HG02973 (cell line): Measurements from ENCODE around the gene COL4A6.

ENCODE experiments used
- ATAC-seq: cut with Tn5 transposase; IDR thresholded peaks from one replicate; pipeline ENCODE4 v1.9.1; 2021; ENCODE audit warnings: moderate library complexity; ENCODE audit not compliant: unreplicated experiment

COL4A6 gene

DNA sequence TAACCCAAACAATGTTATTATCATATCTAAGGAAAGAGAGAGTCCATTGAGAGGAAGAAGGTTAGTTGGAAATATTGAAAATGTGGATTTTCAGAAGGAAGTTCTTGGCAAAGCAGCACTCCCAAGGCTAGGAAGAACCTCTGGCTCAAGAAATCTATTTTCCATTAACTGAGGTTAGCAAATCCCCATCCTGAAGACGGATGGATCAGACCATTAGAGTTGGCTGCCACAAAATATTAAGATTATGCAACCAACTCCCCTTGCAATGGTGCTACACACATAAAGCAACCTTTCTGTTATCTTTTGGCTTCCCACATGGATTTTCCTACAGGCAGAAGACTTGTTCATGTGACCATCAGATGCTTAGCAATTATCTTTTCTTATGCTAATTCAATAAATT lies 96.3 kb downstream of the COL4A6 start:
- ATAC-seq = no peak

DNA sequence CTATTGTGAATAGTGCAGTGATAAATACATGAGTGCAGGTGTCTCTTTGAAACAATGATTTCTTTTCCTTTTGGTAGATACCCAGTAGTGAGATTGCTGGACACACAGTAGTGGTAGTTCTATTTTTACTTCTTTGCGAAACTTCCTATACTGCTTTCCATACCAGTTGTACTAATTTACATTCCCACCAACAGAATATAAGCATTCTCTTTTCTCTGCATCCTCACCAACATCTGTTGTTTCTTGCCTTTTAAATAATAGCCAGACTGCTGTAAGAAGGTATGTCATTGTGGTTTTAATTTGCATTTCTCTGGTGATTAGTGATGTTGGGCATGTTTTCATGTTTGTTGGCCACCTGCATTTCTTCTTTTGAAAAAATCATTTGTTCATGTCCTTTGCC lies 105.9 kb downstream of the COL4A6 start:
- no peak for ATAC-seq

DNA sequence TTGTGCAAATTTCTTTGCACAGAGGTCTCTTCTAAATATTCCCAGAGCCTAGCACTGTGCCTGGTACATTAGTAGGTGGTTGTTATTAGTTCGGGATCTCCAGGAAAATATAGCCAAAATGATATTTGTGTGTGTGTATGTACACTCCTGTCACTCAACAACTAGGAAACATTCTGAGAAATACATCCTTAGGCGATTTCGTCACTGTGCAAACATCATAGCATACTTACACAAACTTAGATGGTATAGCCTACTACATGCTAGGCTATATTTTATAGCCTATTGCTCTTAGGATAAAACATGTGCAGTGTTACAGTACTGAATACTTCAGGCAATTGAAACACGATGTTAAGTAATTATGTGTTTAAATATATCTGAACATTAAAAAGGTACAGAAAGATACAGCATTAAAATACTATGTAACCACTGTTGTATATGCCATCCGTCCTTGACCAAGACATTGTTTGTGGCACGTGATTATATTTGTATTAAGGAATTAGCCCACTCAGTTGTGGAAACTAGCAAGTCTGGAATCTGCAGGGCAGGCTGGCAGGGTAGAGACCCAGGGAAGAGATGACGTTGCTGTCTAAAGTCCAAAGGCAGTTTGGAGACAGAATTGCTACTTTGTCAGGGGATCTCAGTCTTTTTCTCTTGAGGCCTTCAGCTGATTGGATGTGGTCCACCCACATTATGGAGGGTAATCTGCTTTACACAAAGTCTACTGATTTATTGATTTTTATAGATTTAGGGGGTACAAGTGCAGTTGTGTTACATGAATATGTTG lies 106.9 kb downstream of the COL4A6 start:
- no peak for ATAC-seq

DNA sequence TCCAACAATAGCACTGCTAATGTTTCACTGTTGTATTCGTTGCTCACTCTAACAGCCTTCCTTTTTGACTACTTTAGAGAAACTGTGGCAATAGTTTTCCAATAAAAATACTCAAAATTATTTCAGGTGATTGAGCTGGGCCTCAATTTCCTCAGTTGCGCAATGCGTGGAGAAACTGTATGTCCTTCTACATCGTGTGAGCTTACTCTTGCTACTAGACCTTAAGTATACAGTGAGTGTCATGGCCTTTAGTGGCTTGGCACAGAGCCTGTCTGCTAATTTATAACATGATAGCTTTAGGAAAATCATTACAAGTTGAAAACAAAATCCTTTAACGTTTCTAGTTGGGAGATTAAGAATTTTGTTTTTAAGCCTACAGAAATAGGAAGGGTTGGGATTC lies 114.5 kb downstream of the COL4A6 start:
- no peak for ATAC-seq

DNA sequence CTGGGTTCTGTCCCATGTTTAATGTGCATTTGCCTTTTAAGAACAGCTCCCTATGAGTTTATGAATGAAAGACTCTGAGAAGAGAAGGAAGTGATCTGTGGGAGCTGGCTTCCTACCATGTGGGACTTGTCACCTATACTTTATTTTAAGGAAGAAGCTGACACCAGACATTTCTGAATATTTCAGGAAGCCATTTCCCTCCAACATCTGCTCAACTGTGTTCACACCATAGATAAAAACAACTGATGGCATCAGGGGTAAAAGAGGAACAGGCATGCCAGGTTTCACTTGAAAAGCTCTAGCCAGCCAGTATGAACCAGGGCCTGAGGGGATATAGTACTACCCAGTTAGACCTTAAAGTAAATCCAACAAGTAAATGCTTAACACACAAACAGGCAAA lies 116.0 kb downstream of the COL4A6 start:
- no peak for ATAC-seq

DNA sequence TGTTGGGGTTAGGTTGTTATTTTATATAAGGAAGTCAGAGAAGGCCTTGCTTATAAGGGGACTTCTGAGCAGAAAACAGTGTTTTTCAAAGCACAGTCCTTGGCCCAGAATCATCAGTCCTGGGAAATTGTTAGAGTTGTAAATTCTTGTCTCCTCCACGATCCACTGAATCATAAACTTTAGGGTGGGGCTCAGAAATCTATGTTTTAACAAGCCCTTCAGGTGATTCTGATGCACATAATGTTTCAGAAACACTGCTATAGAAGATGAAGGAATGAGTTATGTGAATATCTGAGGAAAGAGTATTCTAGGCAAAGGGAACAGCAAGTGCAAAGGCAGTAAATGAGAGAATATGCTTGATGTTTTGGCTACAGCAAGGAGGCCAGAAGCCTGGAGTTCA lies 121.8 kb downstream of the COL4A6 start:
- ATAC-seq = no peak

DNA sequence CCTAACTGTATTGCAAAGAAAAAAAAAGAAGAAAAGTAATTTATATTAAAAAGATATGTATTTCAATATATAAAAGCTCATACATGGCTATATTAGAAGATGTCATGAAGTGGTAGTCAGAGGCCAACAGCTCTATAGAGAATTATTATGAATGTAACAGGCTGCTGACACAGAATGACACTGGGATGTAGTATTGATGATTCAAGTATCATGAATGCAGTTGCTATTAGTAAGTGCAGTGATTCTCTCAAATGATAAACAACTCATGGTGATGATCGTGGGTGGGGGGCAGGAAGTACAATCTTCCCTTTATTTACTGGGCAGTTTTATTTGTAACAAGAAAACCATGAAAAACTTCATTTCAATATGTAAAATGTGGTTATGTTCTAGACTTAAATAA lies 124.6 kb downstream of the COL4A6 start:
- no peak for ATAC-seq

DNA sequence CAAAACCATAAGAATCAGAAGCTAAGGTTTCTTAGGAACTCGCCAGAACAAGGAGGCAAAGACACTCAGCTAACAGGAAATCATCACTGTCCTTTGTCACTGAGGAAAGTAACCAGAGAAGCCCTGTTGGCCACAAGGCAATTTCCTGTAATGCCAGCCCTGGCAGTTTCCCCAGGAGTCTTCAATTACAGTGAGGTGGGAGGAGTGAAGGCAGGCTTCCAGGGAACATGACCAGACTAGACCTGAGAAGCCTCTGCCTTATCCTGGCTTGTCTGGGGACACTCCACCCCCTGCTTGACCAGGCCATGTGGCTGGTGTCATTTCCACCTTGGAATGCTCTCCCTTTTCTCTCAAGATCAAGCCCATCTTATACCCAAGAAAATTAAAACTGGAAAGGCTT lies 125.3 kb downstream of the COL4A6 start:
- ATAC-seq = no peak

DNA sequence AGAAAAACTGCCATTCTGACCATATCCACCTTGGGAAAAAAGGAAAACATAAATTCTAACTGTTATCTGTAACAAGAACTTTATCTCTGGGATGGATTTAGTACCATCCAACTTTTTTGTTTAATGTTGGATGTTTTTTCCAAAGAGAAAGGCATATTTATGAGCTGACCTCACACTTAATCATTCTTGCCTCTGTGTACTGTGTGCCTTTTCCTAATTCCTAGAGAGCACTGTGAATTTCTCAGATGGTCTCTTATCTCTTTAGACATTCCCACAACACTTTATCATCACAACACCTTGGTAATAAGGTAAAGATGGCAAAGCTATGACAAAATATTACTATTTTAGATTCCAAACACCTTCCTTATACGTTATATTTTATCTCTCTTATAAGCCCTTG lies 126.2 kb downstream of the COL4A6 start:
- ATAC-seq = no peak

- no peak for ATAC-seq
These were observed 127.7 kb downstream of the COL4A6 start for GRCh38 chrX:108310506-108310905.

DNA sequence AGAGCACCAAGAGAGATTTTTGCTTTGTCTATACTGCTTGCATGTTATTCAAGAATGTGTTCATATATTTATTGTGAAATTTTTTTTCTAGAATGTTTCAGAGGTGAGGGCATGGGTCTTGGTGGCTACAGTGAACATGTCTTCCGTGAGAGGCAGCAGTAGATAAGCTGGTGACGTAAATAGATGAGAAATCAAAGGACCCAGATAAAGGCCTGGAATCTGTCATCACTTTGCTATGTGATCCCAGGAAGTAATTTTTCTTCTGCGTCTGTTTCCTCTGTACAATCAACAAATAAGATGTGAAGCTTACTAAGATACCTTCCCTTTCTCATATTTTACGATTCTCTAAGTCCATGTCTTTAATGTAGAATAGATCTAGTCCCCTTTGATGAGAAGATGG lies 129.1 kb downstream of the COL4A6 start:
- ATAC-seq = no peak

DNA sequence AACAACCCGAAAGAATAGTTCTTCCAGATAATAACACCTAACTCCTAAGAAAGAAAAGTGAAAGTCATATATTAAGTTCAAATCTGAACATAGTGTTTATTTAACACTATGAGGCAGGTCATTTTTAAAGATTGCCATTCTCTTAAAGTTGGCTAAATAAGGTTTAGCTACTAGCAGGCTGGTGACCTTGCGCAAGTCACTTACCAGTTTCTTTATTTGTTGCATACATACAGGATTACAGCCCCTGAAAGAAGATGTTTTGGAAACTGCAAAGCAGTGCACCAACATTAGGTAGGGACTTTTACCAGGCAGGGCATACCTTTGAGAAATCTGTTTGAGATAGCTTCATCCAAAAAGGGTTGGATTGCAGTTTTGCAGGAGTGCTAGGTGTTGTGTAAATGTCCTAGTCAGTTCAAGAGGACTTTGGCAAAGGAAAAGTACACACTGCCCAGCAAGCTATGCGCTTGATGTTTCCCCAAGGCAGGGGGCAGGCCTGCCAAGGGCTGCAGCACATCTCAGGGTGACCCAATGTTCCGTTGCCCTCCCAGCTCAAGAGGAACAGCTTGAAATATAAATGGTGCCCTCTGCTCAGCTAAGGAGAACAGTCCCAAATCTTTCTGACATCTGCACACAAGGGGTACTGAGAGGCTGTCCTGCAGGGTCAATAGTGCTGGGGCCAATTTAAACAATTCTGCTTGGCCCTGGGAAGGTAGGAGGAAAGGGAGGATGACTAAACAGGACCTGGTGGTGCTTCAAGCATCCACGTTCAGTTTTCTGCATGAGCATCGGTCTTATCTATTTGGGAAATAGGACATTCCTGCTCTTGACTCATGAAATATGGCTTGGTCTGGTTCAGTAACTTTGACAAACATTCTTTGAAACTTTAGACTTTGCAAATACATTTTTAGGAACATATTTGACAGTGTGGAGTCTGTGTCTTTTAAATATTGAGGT lies 130.8 kb downstream of the COL4A6 start:
- no peak for ATAC-seq

GRCh38 chrX:108306086-108306485 lies 132.1 kb downstream of the COL4A6 start:
- ATAC-seq = no peak

DNA sequence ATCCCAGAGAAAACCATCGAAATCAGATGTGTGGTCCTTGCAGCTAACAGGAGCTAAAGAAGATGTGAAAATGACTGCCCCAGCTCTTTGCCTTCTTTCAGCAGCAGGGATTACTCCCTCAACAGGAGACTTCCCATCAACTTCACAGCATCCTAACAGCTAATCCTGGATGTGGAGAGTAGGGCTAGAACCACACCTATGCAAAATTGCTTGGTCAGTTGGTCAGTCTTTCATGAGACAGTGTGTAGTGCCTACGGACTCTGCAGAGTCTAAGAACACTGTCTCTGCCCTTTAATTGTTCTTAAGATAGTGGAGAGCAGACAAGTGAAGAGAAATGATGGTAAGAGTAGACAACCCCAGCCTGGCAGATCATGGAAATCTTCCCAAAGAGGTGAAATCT lies 133.5 kb downstream of the COL4A6 start:
- ATAC-seq = no peak

GRCh38 chrX:108304210-108304609 lies 134.0 kb downstream of the COL4A6 start:
- ATAC-seq = no peak

DNA sequence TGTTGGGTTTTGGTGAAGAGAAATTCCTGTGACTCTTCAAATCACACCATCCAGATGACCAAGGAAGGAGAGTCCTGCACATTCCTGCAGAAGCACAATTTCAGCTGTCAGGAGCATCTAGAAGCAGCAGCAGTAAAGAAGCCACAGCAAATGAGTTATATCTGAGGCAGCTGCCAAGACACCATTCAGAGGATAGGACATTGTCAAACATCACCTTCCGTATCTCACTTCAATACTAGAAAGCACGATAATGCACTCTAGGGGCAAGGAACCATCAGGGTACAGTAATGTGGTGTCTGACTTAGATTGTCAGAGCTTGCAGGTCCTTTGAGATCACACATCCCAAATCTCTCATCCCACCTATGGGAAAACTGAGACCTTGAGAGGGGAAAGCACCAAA lies 134.5 kb downstream of the COL4A6 start:
- no peak for ATAC-seq

DNA sequence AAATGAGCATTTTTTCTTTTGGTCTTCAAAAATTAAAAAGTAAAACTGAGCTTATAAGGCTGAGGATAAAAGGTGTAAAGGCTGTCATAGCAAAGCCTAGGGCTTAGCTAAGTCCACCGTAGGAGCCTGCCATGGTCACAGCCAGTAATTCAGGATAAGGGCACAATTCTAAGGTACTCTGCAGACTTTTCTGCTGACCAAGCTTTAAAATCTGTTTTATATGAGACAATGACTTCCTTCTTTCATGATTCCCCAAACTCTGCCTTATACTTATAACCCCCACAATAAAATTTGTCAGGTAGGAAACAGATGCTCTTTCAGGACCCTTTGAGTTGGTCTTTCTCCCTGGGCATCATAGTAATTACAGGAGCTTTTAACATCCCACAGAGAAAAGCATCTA lies 138.5 kb downstream of the COL4A6 start:
- no peak for ATAC-seq

GRCh38 chrX:108299101-108299591 lies 139.1 kb downstream of the COL4A6 start:
- peak; percentile 68 for ATAC-seq

GRCh38 chrX:108298165-108298602 lies 140.0 kb downstream of the COL4A6 start:
- no peak for ATAC-seq

GRCh38 chrX:108297290-108297689 lies 140.9 kb downstream of the COL4A6 start:
- ATAC-seq = no peak

GRCh38 chrX:108292053-108292452 lies 146.2 kb downstream of the COL4A6 start:
- ATAC-seq = no peak

DNA sequence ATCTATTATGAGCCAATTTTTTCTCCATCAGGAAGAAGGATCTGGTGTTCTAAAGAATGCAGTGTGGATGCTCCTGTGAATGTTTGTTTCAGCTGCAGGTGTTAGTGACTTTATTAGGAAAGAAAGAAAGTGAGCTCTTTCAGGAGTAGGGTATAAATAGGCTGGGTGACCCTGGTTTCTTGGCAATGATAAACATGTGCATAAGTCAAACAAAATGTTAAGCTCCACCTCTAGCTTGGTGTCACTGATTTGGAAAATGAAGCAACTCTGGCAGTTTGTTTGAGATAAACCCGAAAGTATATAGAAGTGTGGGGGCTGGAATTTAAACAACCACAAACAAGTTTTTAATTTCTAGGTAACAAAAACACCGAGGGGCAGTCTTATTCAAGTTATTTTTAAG lies 152.3 kb downstream of the COL4A6 start:
- ATAC-seq = no peak
